SJSA1 (cell line): ENCODE measurements around the gene CMTR1. TPM values are rescaled to one million over a fixed set of nuclear protein-coding genes. Genes with fewer than 3 reads are reported as not detected.

Source experiments
- DNase-seq, 2 experiments: peaks; one replicate each; pipeline ENCODE4 v3.0.0-alpha.2; 2015 to 2020; ENCODE audit warnings: low spot score in 2 of 2, low read depth in 1 of 2
- H3K27ac ChIP-seq: fragments of 250-450 bp; sonication (Bioruptor Pico); 2 replicates; pipeline ENCODE4 v1.5.1; 2020; ENCODE audit warnings: mild to moderate bottlenecking, moderate library complexity
- H3K27me3 ChIP-seq: fragments of 250-450 bp; sonication (Bioruptor Pico); replicated peaks from 2 replicates; pipeline ENCODE4 v1.5.1; 2020; ENCODE audit warnings: mild to moderate bottlenecking, moderate library complexity
- H3K36me3 ChIP-seq: fragments of 250-450 bp; sonication (Bioruptor Pico); 2 replicates; pipeline ENCODE4 v1.5.1; 2020; ENCODE audit warnings: mild to moderate bottlenecking
- H3K4me1 ChIP-seq: fragments of 250-450 bp; sonication (Bioruptor Pico); replicated peaks from 2 replicates; pipeline ENCODE4 v1.6.1; 2021; ENCODE audit warnings: mild to moderate bottlenecking
- H3K4me3 ChIP-seq: fragments of 250-450 bp; sonication (Bioruptor Pico); 2 replicates; pipeline ENCODE4 v1.5.1; 2020; ENCODE audit warnings: mild to moderate bottlenecking
- H3K9me3 ChIP-seq: fragments of 250-450 bp; sonication (Bioruptor Pico); replicated peaks from 2 replicates; pipeline ENCODE4 v1.5.1; 2020; ENCODE audit warnings: mild to moderate bottlenecking
- total RNA-seq: library from RNA; depleted of rRNA; stranded (reverse); fragments of >200 nt; shearing (Covaris generic); gene quantifications from 2 replicates; pipeline ENCODE4 v1.2.3, GENCODE V29; 2014

CMTR1 gene
- total RNA-seq, 1 experiment from 2014 or later = 39.1 TPM

- DNase-seq = no peak
- H3K9me3 ChIP-seq = no peaks in the 10 kb centered on the region
These were observed 53.3 kb downstream of the CMTR1 start for GRCh38 chr6:37486121-37486839.

DNA sequence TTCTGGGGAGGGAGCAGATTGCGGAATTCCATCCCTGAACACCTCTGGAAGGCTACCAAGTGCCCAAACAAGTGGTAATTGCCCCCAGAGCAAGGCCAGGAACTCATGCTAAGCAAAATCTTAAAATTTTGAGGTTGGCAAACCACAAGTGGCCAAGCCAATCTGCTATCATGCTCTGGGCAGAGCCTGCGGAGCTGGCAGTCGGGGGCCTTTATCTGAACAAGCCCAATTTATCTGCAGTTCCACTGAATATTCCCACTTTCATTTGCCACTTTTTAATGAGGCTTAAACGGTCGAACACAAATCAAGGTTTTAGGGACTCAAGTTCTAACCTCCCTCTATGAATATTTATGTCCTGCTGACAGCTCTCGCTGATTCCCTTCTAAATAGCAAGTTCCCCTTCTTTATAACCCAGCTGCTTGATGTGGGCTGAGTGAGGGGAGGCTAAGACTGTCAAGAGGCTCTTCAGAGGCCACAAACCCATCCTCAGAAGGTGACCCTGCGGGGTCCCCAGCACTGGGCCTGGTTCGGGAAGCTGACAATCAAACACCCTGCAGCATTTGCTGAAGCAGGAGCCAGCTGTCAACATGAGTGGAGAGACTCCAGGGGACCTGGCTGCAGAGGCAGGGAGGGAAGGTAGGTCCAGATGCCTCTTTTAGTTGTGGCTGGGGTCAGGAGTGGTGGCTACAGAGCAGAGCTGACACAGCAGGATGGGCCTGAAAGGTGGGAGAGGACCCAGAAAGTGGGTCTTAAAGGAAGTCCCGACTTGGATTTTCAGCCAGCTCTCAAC lies 54.8 kb downstream of the CMTR1 start:
- H3K9me3 ChIP-seq = no peaks in the 10 kb centered on the region
- no peak for DNase-seq
- H3K36me3 ChIP-seq = peaks cover 21% of the 10 kb centered on the region
- H3K4me3 ChIP-seq = no peak overlapping the region
- H3K27ac ChIP-seq = no peak overlapping the region
- H3K27me3 ChIP-seq = no peaks in the 10 kb centered on the region
- H3K4me1 ChIP-seq = no peaks in the 10 kb centered on the region

More at GRCh38 chr6:37486121-37486839, 53.3 kb downstream of the CMTR1 start:
- Histone ChIP-seq H3K36me3 (peaks cover 32% of the 10 kb centered on the region), H3K4me3 (no peak overlapping the region), H3K4me1 (no peaks in the 10 kb centered on the region), H3K27me3 (no peaks in the 10 kb centered on the region), H3K27ac (no peak overlapping the region)

DNA sequence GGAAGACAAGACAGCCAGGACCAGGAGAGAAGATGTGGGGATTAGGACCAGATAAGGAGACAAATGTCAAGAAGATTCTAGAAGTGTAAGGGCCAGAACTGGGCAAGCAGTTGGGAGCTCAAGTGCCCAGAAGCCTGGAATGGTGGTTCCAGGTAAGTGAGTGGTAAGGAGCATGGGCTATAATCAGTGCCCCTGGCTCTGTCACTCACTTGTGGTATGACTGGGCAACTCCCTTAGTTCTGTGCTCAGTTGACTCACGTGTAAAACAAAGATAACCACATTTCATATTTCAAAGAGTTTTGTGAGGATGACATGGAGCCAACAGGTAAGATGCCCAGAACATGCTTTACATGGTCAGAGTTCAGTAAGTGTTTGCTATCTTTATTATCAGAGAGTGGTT lies 55.5 kb downstream of the CMTR1 start:
- no peak for DNase-seq
- no peak overlapping the region for H3K27ac ChIP-seq
- peaks cover 15% of the 10 kb centered on the region for H3K36me3 ChIP-seq
- H3K4me1 ChIP-seq = no peaks in the 10 kb centered on the region
- no peaks in the 10 kb centered on the region for H3K9me3 ChIP-seq
- no peak overlapping the region for H3K4me3 ChIP-seq
- no peaks in the 10 kb centered on the region for H3K27me3 ChIP-seq

GRCh38 chr6:37489697-37490336 lies 56.8 kb downstream of the CMTR1 start:
- Histone ChIP-seq H3K4me1 (no peaks in the 10 kb centered on the region), H3K9me3 (no peaks in the 10 kb centered on the region), H3K4me3 (no peak overlapping the region), H3K36me3 (peaks cover 4% of the 10 kb centered on the region; the same call in 1 of the 2 replicates), H3K27ac (no peak overlapping the region), H3K27me3 (no peaks in the 10 kb centered on the region)
- no peak for DNase-seq

DNA sequence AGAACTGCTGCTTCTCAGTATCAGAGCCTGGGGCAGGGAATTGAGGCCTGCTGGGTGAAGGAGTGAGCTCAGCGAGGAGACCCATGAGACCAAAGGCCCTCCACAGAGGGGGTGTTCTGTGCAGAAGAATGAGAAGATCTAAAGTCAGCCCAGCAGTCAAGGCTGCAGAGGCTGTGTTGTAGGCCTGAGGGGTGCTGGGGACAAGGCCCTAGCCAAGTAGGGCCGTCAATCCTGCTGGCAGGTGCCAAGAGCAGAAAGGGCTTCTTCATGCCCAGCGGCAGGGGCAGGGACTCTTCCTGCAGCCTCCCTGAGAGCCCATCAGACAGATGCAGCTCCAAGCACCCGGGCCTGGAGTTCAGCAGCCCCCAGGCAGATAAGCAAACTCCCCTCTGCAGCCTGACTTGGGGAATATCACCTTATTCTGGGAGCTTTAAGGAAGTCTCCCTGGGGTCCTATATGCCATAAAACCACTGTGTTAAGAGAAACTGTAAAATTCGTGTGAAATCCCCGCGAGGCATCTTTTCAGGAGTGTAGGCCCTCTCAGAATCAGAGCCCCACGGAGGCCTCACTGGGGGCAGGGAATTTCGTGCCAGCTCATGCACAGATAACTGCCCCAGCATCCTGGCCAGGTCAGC lies 57.6 kb downstream of the CMTR1 start:
- Histone ChIP-seq H3K36me3 (peaks cover under 1% of the 10 kb centered on the region; the same call in 1 of the 2 replicates), H3K4me1 (no peaks in the 10 kb centered on the region), H3K9me3 (no peaks in the 10 kb centered on the region), H3K4me3 (no peak overlapping the region), H3K27me3 (no peaks in the 10 kb centered on the region), H3K27ac (no peak overlapping the region)
- DNase-seq = no peak

- no peak for DNase-seq
- Histone ChIP-seq H3K4me3 (no peak overlapping the region), H3K27me3 (no peaks in the 10 kb centered on the region), H3K4me1 (no peaks in the 10 kb centered on the region), H3K36me3 (no peaks in the 10 kb centered on the region), H3K27ac (no peak overlapping the region), H3K9me3 (no peaks in the 10 kb centered on the region)
These were observed 58.3 kb downstream of the CMTR1 start for GRCh38 chr6:37491171-37491829.

DNA sequence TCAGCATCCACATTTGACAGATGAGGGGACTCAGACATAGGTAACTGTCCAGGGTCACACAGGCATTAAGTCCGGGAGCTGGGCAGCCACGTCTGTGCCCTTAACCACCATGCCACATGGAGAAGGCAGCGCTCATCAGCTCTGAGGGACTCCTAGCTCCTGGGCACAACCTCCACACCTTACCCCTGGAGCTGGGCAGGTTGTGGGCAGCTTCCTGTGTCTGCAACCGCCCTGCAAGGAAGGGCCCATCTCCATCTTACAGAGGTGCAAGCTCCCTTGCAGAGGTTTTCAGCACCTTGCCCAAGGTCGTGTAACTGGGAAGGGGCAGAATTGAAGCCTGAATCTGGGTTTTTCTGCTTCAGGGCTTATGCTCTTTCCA lies 58.8 kb downstream of the CMTR1 start:
- DNase-seq = no peak
- Histone ChIP-seq H3K36me3 (no peaks in the 10 kb centered on the region), H3K9me3 (no peaks in the 10 kb centered on the region), H3K4me1 (no peaks in the 10 kb centered on the region), H3K27ac (no peak overlapping the region), H3K27me3 (no peaks in the 10 kb centered on the region), H3K4me3 (no peak overlapping the region)

DNA sequence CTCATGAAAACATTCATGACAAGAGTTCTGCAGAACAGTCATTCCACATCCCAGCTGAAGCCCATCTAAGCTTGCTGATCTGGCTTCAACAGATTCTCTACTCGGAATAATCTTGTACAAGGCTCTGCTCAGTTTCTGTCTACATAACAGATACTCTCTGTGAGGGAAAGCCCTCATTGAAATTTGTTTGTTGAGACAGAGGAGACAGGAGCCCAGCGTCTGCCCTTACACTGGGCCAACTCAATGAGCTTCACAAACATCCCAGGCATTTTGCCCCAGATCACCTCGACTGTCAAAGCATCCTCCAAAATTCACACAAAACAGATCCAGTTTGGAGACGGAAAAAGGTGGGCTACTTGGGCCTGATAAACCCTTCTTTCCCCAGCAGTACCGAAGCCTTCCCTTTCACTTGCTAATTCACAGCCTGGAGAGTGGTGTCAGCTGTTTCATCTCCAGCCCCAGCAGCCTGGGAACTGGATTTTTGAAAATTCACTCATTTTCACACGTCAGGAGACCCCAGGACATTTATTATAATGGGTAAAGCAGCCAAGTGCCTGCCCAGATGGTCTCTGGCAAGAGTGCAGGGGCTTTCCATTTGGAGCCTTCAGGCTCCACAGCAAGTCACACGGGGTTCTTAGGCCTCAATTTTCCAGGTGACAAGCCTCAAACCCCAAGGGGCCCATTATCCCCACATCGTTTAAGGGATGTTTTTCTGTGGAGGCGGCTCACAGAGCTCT lies 59.4 kb downstream of the CMTR1 start:
- H3K4me3 ChIP-seq = no peak overlapping the region
- DNase-seq = no peak
- H3K4me1 ChIP-seq = no peaks in the 10 kb centered on the region
- H3K9me3 ChIP-seq = no peaks in the 10 kb centered on the region
- H3K27ac ChIP-seq = no peak overlapping the region
- H3K27me3 ChIP-seq = no peaks in the 10 kb centered on the region
- no peaks in the 10 kb centered on the region for H3K36me3 ChIP-seq

GRCh38 chr6:37492991-37493660 lies 60.1 kb downstream of the CMTR1 start:
- Histone ChIP-seq H3K36me3 (no peaks in the 10 kb centered on the region), H3K4me3 (no peak overlapping the region), H3K4me1 (no peaks in the 10 kb centered on the region), H3K27me3 (no peaks in the 10 kb centered on the region), H3K9me3 (no peaks in the 10 kb centered on the region), H3K27ac (no peak overlapping the region)
- DNase-seq = no peak

- DNase-seq = no peak
- H3K27ac ChIP-seq = no peak overlapping the region
- no peaks in the 10 kb centered on the region for H3K9me3 ChIP-seq
- no peaks in the 10 kb centered on the region for H3K36me3 ChIP-seq
- H3K27me3 ChIP-seq = no peaks in the 10 kb centered on the region
- no peaks in the 10 kb centered on the region; the same call in 1 of the 2 replicates for H3K4me1 ChIP-seq
- no peak overlapping the region for H3K4me3 ChIP-seq
These were observed 60.6 kb downstream of the CMTR1 start for GRCh38 chr6:37493661-37493995.

GRCh38 chr6:37495244-37495934 lies 62.4 kb downstream of the CMTR1 start:
- peaks cover 7% of the 10 kb centered on the region for H3K4me1 ChIP-seq
- DNase-seq = no peak
- no peak overlapping the region for H3K27ac ChIP-seq
- H3K4me3 ChIP-seq = no peak overlapping the region
- no peaks in the 10 kb centered on the region for H3K27me3 ChIP-seq
- no peaks in the 10 kb centered on the region for H3K36me3 ChIP-seq
- no peaks in the 10 kb centered on the region for H3K9me3 ChIP-seq
